ENCODE results near the gene SOCS3. TPM values are rescaled to one million over a fixed set of nuclear protein-coding genes. Genes with fewer than 3 reads are reported as not detected.
A peak's percentile ranks its signal among the peaks of the same experiment; 100 is the strongest.

The SOCS3 gene
- total and polyA plus RNA-seq, 7 donors, result 10.3 to 499 (median 45.7) TPM

GRCh38 chr17:78380370-78380769 is 20.5 kb upstream of the SOCS3 start:
- Histone ChIP-seq H3K9me3 (no peaks in the 10 kb centered on the region), H3K4me1 (peaks cover 0 to 56% (median 45%) of the 10 kb centered on the region in 4 donors), H3K4me3 (no peak overlapping the region), H3K27ac (peak overlapping the region in 2 of 4 donors; percentile 4 to 90), H3K36me3 (no peaks in the 10 kb centered on the region), H3K27me3 (no peaks in the 10 kb centered on the region)
- DNase-seq, result no peak
- 80 to 83% methylated on average over 5 of the region's 5 CpGs for WGBS, 2 donors
- TF ChIP-seq POLR2A (IDR thresholded peaks at IDR 0.05), result no peak
- TF ChIP-seq CTCF (IDR thresholded peaks at IDR 0.05), result no peak
- intact Hi-C loops (cut with DNase I), result loop anchor here (5.0 kb wide), 1 partner anchor 88 kb away; no protein-coding TSS in a partner anchor

- Histone ChIP-seq H3K27me3 (no peaks in the 10 kb centered on the region), H3K4me1 (peaks cover 0 to 62% (median 46%) of the 10 kb centered on the region in 4 donors), H3K27ac (peak overlapping the region; percentile 85 to 90 (median 87)), H3K36me3 (no peaks in the 10 kb centered on the region), H3K4me3 (peak overlapping the region; percentile 88 to 98 (median 96)), H3K9me3 (no peaks in the 10 kb centered on the region)
- intact Hi-C loops (cut with DNase I), result no loop called here
- no peak for DNase-seq
- WGBS, 2 donors, result 6% methylated on average over 7 of the region's 7 CpGs
- peak in 1 of 4 donors; percentile 27 for TF ChIP-seq EP300 (IDR thresholded peaks at IDR 0.05)
- no peak for TF ChIP-seq POLR2A (IDR thresholded peaks at IDR 0.05)
- peak in 2 of 4 donors; percentile 8 to 36 for TF ChIP-seq POLR2AphosphoS5 (IDR thresholded peaks at IDR 0.05)
- no peak for TF ChIP-seq CTCF (IDR thresholded peaks at IDR 0.05)
Observed at GRCh38 chr17:78379131-78379491, 19.2 kb upstream of the SOCS3 start.

- TF ChIP-seq CTCF (IDR thresholded peaks at IDR 0.05) (no peak), POLR2AphosphoS5 (IDR thresholded peaks at IDR 0.05) (peak; percentile 90 to 96 (median 94)), POLR2A (IDR thresholded peaks at IDR 0.05) (peak; percentile 63 to 65), EP300 (IDR thresholded peaks at IDR 0.05) (no peak)
- Histone ChIP-seq H3K36me3 (no peaks in the 10 kb centered on the region), H3K4me1 (peaks cover 0 to 56% (median 46%) of the 10 kb centered on the region in 4 donors), H3K4me3 (peak within 1 kb of the TSS; percentile 88 to 98 (median 96)), H3K27me3 (no peaks in the 10 kb centered on the region), H3K9me3 (no peaks in the 10 kb centered on the region), H3K27ac (peak within 1 kb of the TSS; percentile 85 to 90 (median 87))
- DNase-seq, result peak; percentile 88
- intact Hi-C loops (cut with DNase I), result no loop called here
- 1% methylated on average over 89 of the region's 89 CpGs for WGBS, 2 donors
Observed at GRCh38 chr17:78378225-78379130, 18.6 kb upstream of the SOCS3 start, which contains the start of gene PGS1. Gene PGS1 (plus strand): TSS chr17:78378649. CDS start chr17:78378666, 17 bp downstream.

- H3K27ac ChIP-seq, result peak overlapping the region; percentile 85 to 90 (median 87)
- TF ChIP-seq CTCF (IDR thresholded peaks at IDR 0.05) (no peak), POLR2AphosphoS5 (IDR thresholded peaks at IDR 0.05) (no peak)
- H3K27me3 ChIP-seq, result no peaks in the 10 kb centered on the region
- DNase-seq, result no peak
- 22 to 54% methylated on average over 14 of the region's 14 CpGs for WGBS, 2 donors
- H3K4me3 ChIP-seq, result peak overlapping the region; percentile 88 to 98 (median 96)
- H3K9me3 ChIP-seq, result no peaks in the 10 kb centered on the region
- no peaks in the 10 kb centered on the region for H3K36me3 ChIP-seq
- intact Hi-C loops (cut with DNase I), result no loop called here
- H3K4me1 ChIP-seq, result peaks cover 0 to 56% (median 43%) of the 10 kb centered on the region in 4 donors
Observed at GRCh38 chr17:78377858-78378224, 18.0 kb upstream of the SOCS3 start.

Measured in sigmoid colon (tissue), 7 donors.